ENCODE results near the gene AHI1. TPM values are rescaled to one million over a fixed set of nuclear protein-coding genes. Genes with fewer than 3 reads are reported as not detected.

The AHI1 gene
- total and polyA plus RNA-seq, 10 of the 15 experiments (the other 5 are each of a cell fraction or from before 2014, with no cell fraction given): 3.2 to 9.5 (median 4.6) TPM

GRCh38 chr6:135258970-135259369, 238.6 kb downstream of the AHI1 start:
- FAIRE-seq (no peak), DNase-seq (ENCODE audit: low read depth, low spot score) (no peak), ATAC-seq (no peak)
- intact Hi-C loops (cut with micrococcal nuclease; ENCODE audit: unreplicated experiment) (no loop called here), in situ Hi-C loops (cut with MboI) (no loop called here)
- WGBS (ENCODE audit: insufficient coverage, insufficient replicate concordance, low lambda C conversion rate, missing lambda C conversion rate): 41% methylated on average over 6 of the region's 6 CpGs
- no peaks in the 10 kb centered on the region for H3K9me3 ChIP-seq (replicated peaks; ENCODE audit: control insufficient read depth, insufficient read depth, low read length)
- H3K27me3 ChIP-seq (replicated peaks in 1 of 2; ENCODE audit: control insufficient read depth in 2 of 2, insufficient read depth in 2 of 2, low read length in 1 of 2): no peaks in the 10 kb centered on the region; a peak in 2 of 4 replicates
- ChIA-PET RAD21 (ENCODE audit: unreplicated experiment) (interaction anchor here (1.1 kb wide), 1 partner anchor 9 kb away, joined by 3 read pairs; no protein-coding TSS in a partner anchor), SMC1A (ENCODE audit: uncharacterized antibody, unreplicated experiment) (interaction anchor here (0.7 to 1.7 kb wide), 10 partner anchors 9 to 164 kb away, joined by 3 to 6 read pairs (median 3); no protein-coding TSS in a partner anchor), POLR2A (interaction anchor here (0.7 to 1.8 kb wide), 2 partner anchors 10 to 28 kb away, joined by 3 read pairs; no protein-coding TSS in a partner anchor), CTCF (interaction anchor here (0.6 to 3.7 kb wide), 7 partner anchors 10 to 967 kb away, joined by 3 to 14 read pairs (median 4); no protein-coding TSS in a partner anchor)
- H3K27ac ChIP-seq (ENCODE audit: control insufficient read depth, insufficient read depth): no peak overlapping the region
- no peaks in the 10 kb centered on the region for H4K20me1 ChIP-seq (ENCODE audit: control insufficient read depth, insufficient read depth)
- H3K9ac ChIP-seq (ENCODE audit: control insufficient read depth, insufficient read depth, low read length): no peak overlapping the region
- no peaks in the 10 kb centered on the region for H3K36me3 ChIP-seq (ENCODE audit: control insufficient read depth in 2 of 2, insufficient read depth in 2 of 2, low read length in 1 of 2)
- no peaks in the 10 kb centered on the region for H3K79me2 ChIP-seq (ENCODE audit: control insufficient read depth, insufficient read depth, low read length)
- no TSS peak for BruUV-seq (replicated peaks)
- no peaks in the 10 kb centered on the region for H3K4me1 ChIP-seq (ENCODE audit: control insufficient read depth, insufficient read depth, low read length)
- H2AFZ ChIP-seq (ENCODE audit: control insufficient read depth, low read depth, low read length): no peak overlapping the region
- no peak overlapping the region for H3K4me3 ChIP-seq
- TF ChIP-seq ZBTB40 (IDR thresholded peaks at IDR 0.05; ENCODE audit: borderline replicate concordance) (no peak), RUNX3 (IDR thresholded peaks at IDR 0.05; ENCODE audit: low read length) (no peak), ZNF207 (IDR thresholded peaks at IDR 0.05; ENCODE audit: borderline replicate concordance) (no peak), ZNF274 (IDR thresholded peaks at IDR 0.05; ENCODE audit: insufficient read depth, insufficient read length) (no peak), MEF2B (IDR thresholded peaks at IDR 0.05; ENCODE audit: partially characterized antibody, poor library complexity, severe bottlenecking) (no peak)
- TF ChIP-seq, protein P1, sequence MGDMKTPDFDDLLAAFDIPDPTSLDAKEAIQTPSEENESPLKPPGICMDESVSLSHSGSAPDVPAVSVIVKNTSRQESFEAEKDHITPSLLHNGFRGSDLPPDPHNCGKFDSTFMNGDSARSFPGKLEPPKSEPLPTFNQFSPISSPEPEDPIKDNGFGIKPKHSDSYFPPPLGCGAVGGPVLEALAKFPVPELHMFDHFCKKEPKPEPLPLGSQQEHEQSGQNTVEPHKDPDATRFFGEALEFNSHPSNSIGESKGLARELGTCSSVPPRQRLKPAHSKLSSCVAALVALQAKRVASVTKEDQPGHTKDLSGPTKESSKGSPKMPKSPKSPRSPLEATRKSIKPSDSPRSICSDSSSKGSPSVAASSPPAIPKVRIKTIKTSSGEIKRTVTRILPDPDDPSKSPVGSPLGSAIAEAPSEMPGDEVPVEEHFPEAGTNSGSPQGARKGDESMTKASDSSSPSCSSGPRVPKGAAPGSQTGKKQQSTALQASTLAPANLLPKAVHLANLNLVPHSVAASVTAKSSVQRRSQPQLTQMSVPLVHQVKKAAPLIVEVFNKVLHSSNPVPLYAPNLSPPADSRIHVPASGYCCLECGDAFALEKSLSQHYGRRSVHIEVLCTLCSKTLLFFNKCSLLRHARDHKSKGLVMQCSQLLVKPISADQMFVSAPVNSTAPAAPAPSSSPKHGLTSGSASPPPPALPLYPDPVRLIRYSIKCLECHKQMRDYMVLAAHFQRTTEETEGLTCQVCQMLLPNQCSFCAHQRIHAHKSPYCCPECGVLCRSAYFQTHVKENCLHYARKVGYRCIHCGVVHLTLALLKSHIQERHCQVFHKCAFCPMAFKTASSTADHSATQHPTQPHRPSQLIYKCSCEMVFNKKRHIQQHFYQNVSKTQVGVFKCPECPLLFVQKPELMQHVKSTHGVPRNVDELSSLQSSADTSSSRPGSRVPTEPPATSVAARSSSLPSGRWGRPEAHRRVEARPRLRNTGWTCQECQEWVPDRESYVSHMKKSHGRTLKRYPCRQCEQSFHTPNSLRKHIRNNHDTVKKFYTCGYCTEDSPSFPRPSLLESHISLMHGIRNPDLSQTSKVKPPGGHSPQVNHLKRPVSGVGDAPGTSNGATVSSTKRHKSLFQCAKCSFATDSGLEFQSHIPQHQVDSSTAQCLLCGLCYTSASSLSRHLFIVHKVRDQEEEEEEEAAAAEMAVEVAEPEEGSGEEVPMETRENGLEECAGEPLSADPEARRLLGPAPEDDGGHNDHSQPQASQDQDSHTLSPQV (IDR thresholded peaks at IDR 0.05): no peak
- H3K4me2 ChIP-seq (ENCODE audit: control insufficient read depth, insufficient read depth): no peak overlapping the region

Data from GM12878 (cell line).